ENCODE results near the gene ATP2B2. TPM values are rescaled to one million over a fixed set of nuclear protein-coding genes. Genes with fewer than 3 reads are reported as not detected.

ATP2B2 gene
- total RNA-seq, 1 experiment from 2014 or later, result 0.22 TPM

GRCh38 chr3:10487988-10488633 is 17.3 kb downstream of the ATP2B2 start:
- H4K20me1 ChIP-seq (ENCODE audit: insufficient read depth, low read depth, low read length), result no peaks in the 10 kb centered on the region
- no peaks in the 10 kb centered on the region for H3K9me3 ChIP-seq (ENCODE audit: low read length)
- no peak overlapping the region for H3K27ac ChIP-seq (ENCODE audit: low read length)
- no peaks in the 10 kb centered on the region for H3K9me2 ChIP-seq (replicated peaks; ENCODE audit: insufficient read depth, low read length)
- no peak overlapping the region for H3K4me3 ChIP-seq (ENCODE audit: low read length)
- H3K36me3 ChIP-seq (ENCODE audit: insufficient read depth, low read length), result no peaks in the 10 kb centered on the region
- H3K27me3 ChIP-seq (ENCODE audit: low read length), result no peaks in the 10 kb centered on the region
- no peak overlapping the region for H3K4me2 ChIP-seq (ENCODE audit: low read depth, low read length, poor library complexity, severe bottlenecking)
- DNase-seq, result no peak
- no peaks in the 10 kb centered on the region for H3K79me2 ChIP-seq (ENCODE audit: low read length)
- no peaks in the 10 kb centered on the region for H3K4me1 ChIP-seq (ENCODE audit: low read length)
- no peak overlapping the region for H2AFZ ChIP-seq (ENCODE audit: low read length)
- no peak overlapping the region for H3K9ac ChIP-seq (ENCODE audit: low read length)

- no peak overlapping the region for H3K4me3 ChIP-seq (ENCODE audit: low read length)
- H3K4me1 ChIP-seq (ENCODE audit: low read length), result no peaks in the 10 kb centered on the region
- H2AFZ ChIP-seq (ENCODE audit: low read length), result no peak overlapping the region
- DNase-seq, result no peak
- H4K20me1 ChIP-seq (ENCODE audit: insufficient read depth, low read depth, low read length), result no peaks in the 10 kb centered on the region
- H3K9me3 ChIP-seq (ENCODE audit: low read length), result no peaks in the 10 kb centered on the region
- no peaks in the 10 kb centered on the region for H3K79me2 ChIP-seq (ENCODE audit: low read length)
- H3K27ac ChIP-seq (ENCODE audit: low read length), result no peak overlapping the region
- no peaks in the 10 kb centered on the region for H3K36me3 ChIP-seq (ENCODE audit: insufficient read depth, low read length)
- no peaks in the 10 kb centered on the region for H3K27me3 ChIP-seq (ENCODE audit: low read length)
- no peaks in the 10 kb centered on the region for H3K9me2 ChIP-seq (replicated peaks; ENCODE audit: insufficient read depth, low read length)
- H3K4me2 ChIP-seq (ENCODE audit: low read depth, low read length, poor library complexity, severe bottlenecking), result no peak overlapping the region
- H3K9ac ChIP-seq (ENCODE audit: low read length), result no peak overlapping the region
Observed at GRCh38 chr3:10485806-10486205, 19.6 kb downstream of the ATP2B2 start.

DNA sequence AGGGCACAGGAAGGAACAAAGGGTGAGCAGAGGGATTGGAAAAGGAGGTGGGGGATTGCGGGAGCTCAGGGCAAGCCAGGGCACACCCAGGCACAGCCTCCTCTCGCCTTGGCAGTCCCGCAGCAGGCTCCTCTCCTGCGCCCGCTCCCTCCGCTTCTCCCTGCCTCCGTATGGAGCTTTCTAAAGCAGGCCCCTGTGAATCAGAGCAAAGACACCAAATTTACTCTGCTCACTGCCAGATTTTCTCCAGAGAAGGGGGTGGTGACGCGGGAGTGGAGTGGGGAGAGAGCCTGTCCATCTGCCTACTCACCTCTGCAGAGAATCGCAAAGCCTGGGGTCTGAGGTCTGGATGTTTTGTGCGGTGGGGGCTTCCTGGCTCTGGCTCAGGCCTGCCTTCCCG is 20.0 kb downstream of the ATP2B2 start:
- Histone ChIP-seq H3K27me3 (ENCODE audit: low read length) (no peaks in the 10 kb centered on the region), H3K9ac (ENCODE audit: low read length) (no peak overlapping the region), H3K79me2 (ENCODE audit: low read length) (no peaks in the 10 kb centered on the region)

DNA sequence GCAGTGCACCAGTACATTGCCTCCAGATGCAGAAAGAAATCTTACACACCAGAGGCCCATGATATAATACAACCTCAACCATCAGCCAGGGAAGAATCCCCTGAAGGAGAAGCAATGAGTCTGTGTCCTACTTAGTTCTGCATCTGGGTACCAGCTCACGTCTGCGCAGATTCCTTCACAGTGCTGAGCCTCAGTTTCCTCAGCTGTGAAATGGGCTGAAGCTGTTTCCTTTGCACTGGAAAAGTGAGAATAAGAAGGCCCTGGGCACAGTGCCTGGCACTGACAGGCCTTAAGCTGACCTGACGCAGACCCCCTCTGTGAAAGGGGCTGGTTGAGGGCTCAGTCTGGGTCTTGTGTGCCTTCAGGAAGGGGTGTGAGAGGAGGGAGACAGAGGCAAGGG is 20.7 kb downstream of the ATP2B2 start:
- Histone ChIP-seq H3K4me3 (ENCODE audit: low read length) (no peak overlapping the region), H3K27me3 (ENCODE audit: low read length) (no peaks in the 10 kb centered on the region), H3K4me2 (ENCODE audit: low read depth, low read length, poor library complexity, severe bottlenecking) (no peak overlapping the region), H3K9me3 (ENCODE audit: low read length) (no peaks in the 10 kb centered on the region), H4K20me1 (ENCODE audit: insufficient read depth, low read depth, low read length) (no peaks in the 10 kb centered on the region), H3K9ac (ENCODE audit: low read length) (no peak overlapping the region), H3K27ac (ENCODE audit: low read length) (no peak overlapping the region), H2AFZ (ENCODE audit: low read length) (no peak overlapping the region), H3K4me1 (ENCODE audit: low read length) (no peaks in the 10 kb centered on the region), H3K79me2 (ENCODE audit: low read length) (no peaks in the 10 kb centered on the region), H3K36me3 (ENCODE audit: insufficient read depth, low read length) (no peaks in the 10 kb centered on the region), H3K9me2 (replicated peaks; ENCODE audit: insufficient read depth, low read length) (no peaks in the 10 kb centered on the region)
- DNase-seq, result no peak

More for the DNA sequence above, 20.0 kb downstream of the ATP2B2 start:
- no peaks in the 10 kb centered on the region for H3K9me3 ChIP-seq (ENCODE audit: low read length)
- H3K4me1 ChIP-seq (ENCODE audit: low read length), result no peaks in the 10 kb centered on the region
- H3K36me3 ChIP-seq (ENCODE audit: insufficient read depth, low read length), result no peaks in the 10 kb centered on the region
- no peak for DNase-seq
- no peaks in the 10 kb centered on the region for H3K9me2 ChIP-seq (replicated peaks; ENCODE audit: insufficient read depth, low read length)
- H4K20me1 ChIP-seq (ENCODE audit: insufficient read depth, low read depth, low read length), result no peaks in the 10 kb centered on the region
- no peak overlapping the region for H2AFZ ChIP-seq (ENCODE audit: low read length)
- no peak overlapping the region for H3K4me3 ChIP-seq (ENCODE audit: low read length)
- H3K4me2 ChIP-seq (ENCODE audit: low read depth, low read length, poor library complexity, severe bottlenecking), result no peak overlapping the region
- no peak overlapping the region for H3K27ac ChIP-seq (ENCODE audit: low read length)

- Histone ChIP-seq H3K4me2 (ENCODE audit: low read depth, low read length, poor library complexity, severe bottlenecking) (no peak overlapping the region), H3K36me3 (ENCODE audit: insufficient read depth, low read length) (no peaks in the 10 kb centered on the region), H3K27ac (ENCODE audit: low read length) (no peak overlapping the region), H3K9ac (ENCODE audit: low read length) (no peak overlapping the region), H3K27me3 (ENCODE audit: low read length) (no peaks in the 10 kb centered on the region), H3K4me3 (ENCODE audit: low read length) (no peak overlapping the region), H2AFZ (ENCODE audit: low read length) (no peak overlapping the region), H3K79me2 (ENCODE audit: low read length) (no peaks in the 10 kb centered on the region), H3K9me2 (replicated peaks; ENCODE audit: insufficient read depth, low read length) (no peaks in the 10 kb centered on the region), H3K9me3 (ENCODE audit: low read length) (no peaks in the 10 kb centered on the region), H4K20me1 (ENCODE audit: insufficient read depth, low read depth, low read length) (no peaks in the 10 kb centered on the region), H3K4me1 (ENCODE audit: low read length) (no peaks in the 10 kb centered on the region)
- no peak for DNase-seq
Observed at GRCh38 chr3:10483686-10484345, 21.6 kb downstream of the ATP2B2 start.

- H3K9ac ChIP-seq (ENCODE audit: low read length), result no peak overlapping the region
- DNase-seq, result no peak
Observed at GRCh38 chr3:10483364-10483675, 22.1 kb downstream of the ATP2B2 start.

DNA sequence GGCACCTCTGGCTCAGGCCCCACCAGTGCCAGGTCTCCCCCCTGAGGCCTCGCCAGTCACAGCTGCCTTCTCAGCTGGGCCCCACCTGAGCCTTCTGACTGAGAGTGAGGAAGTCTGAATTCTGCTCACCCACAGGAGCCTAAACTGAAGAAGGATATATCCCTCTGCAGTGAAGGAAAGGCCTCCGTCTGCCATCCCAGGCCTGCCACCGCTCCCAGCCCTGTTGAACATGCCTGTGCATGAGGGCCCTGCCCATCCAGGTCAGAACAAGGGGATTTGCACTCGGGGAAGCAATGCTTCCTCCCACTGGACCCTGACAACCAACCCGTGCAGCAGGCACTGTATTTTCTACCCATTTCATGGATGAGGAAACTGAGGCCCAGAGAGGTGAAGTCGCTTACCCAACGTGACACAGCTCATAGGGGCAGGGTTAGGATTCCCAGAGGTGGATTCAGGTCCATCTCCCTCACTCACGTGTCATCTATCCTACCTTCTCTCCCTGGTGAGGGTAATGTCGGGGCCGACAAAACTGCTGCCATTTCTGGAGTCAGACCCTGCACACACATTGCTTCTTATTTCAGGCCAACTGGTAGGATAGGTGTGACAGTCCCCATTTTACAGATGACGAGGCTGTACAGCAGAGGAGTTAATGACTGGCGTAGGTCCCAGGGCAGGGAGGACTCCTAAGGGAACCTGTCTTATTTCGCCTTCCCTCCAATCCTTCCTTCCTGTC is 22.6 kb downstream of the ATP2B2 start:
- H3K79me2 ChIP-seq (ENCODE audit: low read length), result no peaks in the 10 kb centered on the region
- no peaks in the 10 kb centered on the region for H3K36me3 ChIP-seq (ENCODE audit: insufficient read depth, low read length)
- no peak overlapping the region for H3K4me3 ChIP-seq (ENCODE audit: low read length)
- no peak overlapping the region for H2AFZ ChIP-seq (ENCODE audit: low read length)
- no peak overlapping the region for H3K4me2 ChIP-seq (ENCODE audit: low read depth, low read length, poor library complexity, severe bottlenecking)
- no peaks in the 10 kb centered on the region for H3K4me1 ChIP-seq (ENCODE audit: low read length)
- no peaks in the 10 kb centered on the region for H3K27me3 ChIP-seq (ENCODE audit: low read length)
- no peaks in the 10 kb centered on the region for H3K9me3 ChIP-seq (ENCODE audit: low read length)
- no peak overlapping the region for H3K27ac ChIP-seq (ENCODE audit: low read length)
- H3K9me2 ChIP-seq (replicated peaks; ENCODE audit: insufficient read depth, low read length), result no peaks in the 10 kb centered on the region
- no peaks in the 10 kb centered on the region for H4K20me1 ChIP-seq (ENCODE audit: insufficient read depth, low read depth, low read length)
- no peak overlapping the region for H3K9ac ChIP-seq (ENCODE audit: low read length)
- DNase-seq, result no peak

More at GRCh38 chr3:10483364-10483675, 22.1 kb downstream of the ATP2B2 start:
- H2AFZ ChIP-seq (ENCODE audit: low read length), result no peak overlapping the region
- no peaks in the 10 kb centered on the region for H3K79me2 ChIP-seq (ENCODE audit: low read length)
- H3K27ac ChIP-seq (ENCODE audit: low read length), result no peak overlapping the region
- no peak overlapping the region for H3K4me3 ChIP-seq (ENCODE audit: low read length)
- no peaks in the 10 kb centered on the region for H3K9me3 ChIP-seq (ENCODE audit: low read length)
- no peaks in the 10 kb centered on the region for H3K4me1 ChIP-seq (ENCODE audit: low read length)
- H3K9me2 ChIP-seq (replicated peaks; ENCODE audit: insufficient read depth, low read length), result no peaks in the 10 kb centered on the region
- no peak overlapping the region for H3K4me2 ChIP-seq (ENCODE audit: low read depth, low read length, poor library complexity, severe bottlenecking)
- no peaks in the 10 kb centered on the region for H3K36me3 ChIP-seq (ENCODE audit: insufficient read depth, low read length)
- H3K27me3 ChIP-seq (ENCODE audit: low read length), result no peaks in the 10 kb centered on the region
- no peaks in the 10 kb centered on the region for H4K20me1 ChIP-seq (ENCODE audit: insufficient read depth, low read depth, low read length)

DNA sequence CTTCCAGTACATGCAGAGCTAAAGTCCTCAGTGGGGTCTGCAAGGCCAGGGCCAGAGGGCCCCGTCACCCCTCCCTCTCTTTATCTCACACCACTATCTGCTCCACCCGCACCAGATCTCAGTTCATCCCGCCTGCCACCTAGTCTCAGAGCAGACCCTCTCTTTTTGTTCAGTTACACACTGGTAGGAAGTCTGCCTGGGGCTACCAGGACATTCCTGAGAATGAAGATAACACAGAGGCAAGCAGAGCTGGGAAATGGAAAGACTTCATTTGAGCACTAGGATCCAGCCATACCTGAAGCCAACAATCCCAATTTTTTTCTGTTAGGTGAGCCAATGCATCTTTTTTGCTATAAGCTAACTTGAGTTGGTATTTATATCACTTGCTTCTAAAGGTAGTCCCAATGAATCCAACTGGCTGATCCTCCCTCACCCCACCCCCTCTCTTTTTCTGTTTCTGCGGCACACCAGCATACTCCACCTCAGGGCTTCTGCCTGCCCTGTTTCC is 24.5 kb downstream of the ATP2B2 start:
- Histone ChIP-seq H3K9me2 (replicated peaks; ENCODE audit: insufficient read depth, low read length) (no peaks in the 10 kb centered on the region), H3K4me1 (ENCODE audit: low read length) (no peaks in the 10 kb centered on the region), H3K9ac (ENCODE audit: low read length) (no peak overlapping the region), H4K20me1 (ENCODE audit: insufficient read depth, low read depth, low read length) (no peaks in the 10 kb centered on the region), H3K27me3 (ENCODE audit: low read length) (no peaks in the 10 kb centered on the region), H2AFZ (ENCODE audit: low read length) (no peak overlapping the region), H3K9me3 (ENCODE audit: low read length) (no peaks in the 10 kb centered on the region), H3K4me2 (ENCODE audit: low read depth, low read length, poor library complexity, severe bottlenecking) (no peak overlapping the region), H3K79me2 (ENCODE audit: low read length) (no peaks in the 10 kb centered on the region), H3K36me3 (ENCODE audit: insufficient read depth, low read length) (no peaks in the 10 kb centered on the region), H3K4me3 (ENCODE audit: low read length) (no peak overlapping the region), H3K27ac (ENCODE audit: low read length) (no peak overlapping the region)
- DNase-seq, result no peak

All from Karpas-422 (cell line).